H1 (cell line): ENCODE data around the gene EXOSC5. TPM values are rescaled to one million over a fixed set of nuclear protein-coding genes. Genes with fewer than 3 reads are reported as not detected.

Source experiments
- CBX8 ChIP-seq: fragments of 300-800, 300-1000 bp; sonication (generic); IDR thresholded peaks from 2 replicates; pipeline ENCODE4 v1.7.1; 2016; ENCODE audit warnings: low read depth, low read length, borderline replicate concordance
- EZH2 ChIP-seq: fragments of 200-600 bp; sonication (generic); IDR thresholded peaks from 2 replicates; pipeline ENCODE4 v1.7.1; 2012; ENCODE audit warnings: low read depth, mild to moderate bottlenecking, moderate library complexity, low read length, inconsistent platforms; ENCODE audit not compliant: severe bottlenecking
- MAX ChIP-seq: IDR thresholded peaks from 2 replicates; pipeline ENCODE4 v1.6.1; 2012; ENCODE audit warnings: inconsistent platforms
- TAF1 ChIP-seq: IDR thresholded peaks from 2 replicates; pipeline ENCODE4 v1.6.1; 2011; ENCODE audit warnings: mild to moderate bottlenecking, low read depth, low read length
- polyA plus RNA-seq, 7 experiments: library from polyadenylated mRNA; depleted of rRNA in 3 of 7; stranded (reverse) in 5 of 7; unstranded in 2 of 7; fragments of >200 nt in 5 of 7; fragments of 200-250 nt in 2 of 7; gene quantifications; 1 replicate in 5 of 7; 2 replicates in 1 of 7; 4 replicates in 1 of 7; pipeline versions ENCODE4 v1.2.1 to v1.2.3, GENCODE V29; 2011 to 2013; ENCODE audit warnings: missing spikeins in 2 of 7, mixed read lengths in 2 of 7
- total RNA-seq: library from RNA; stranded (reverse); fragmentation: NEBNext Ultra II Directional; extraction: Animal tissue kit (Norgen Biotek cat#: 25700); gene quantifications from 2 replicates; pipeline ENCODE4 v1.2.1, GENCODE V29; 2021

EXOSC5 gene
- total and polyA plus RNA-seq, 2 of the 8 experiments (the other 6 are each of a cell fraction or from before 2014, with no cell fraction given) = 56.2 to 92.8 TPM

- TF ChIP-seq CBX8 (no peak), MAX (no peak), TAF1 (no peak), EZH2 (no peak)
Measured at GRCh38 chr19:41344162-41344561, 53.0 kb downstream of the EXOSC5 start (continued).
